Natural killer cell (primary cell): ENCODE data around the gene MAP3K4. TPM values are rescaled to one million over a fixed set of nuclear protein-coding genes. Genes with fewer than 3 reads are reported as not detected.

ENCODE experiments used
- ATAC-seq, 3 donors: fragments of 150-1000 bp in 2 of 3; fragments of 200-7000 bp in 1 of 3; cut with Tn5 transposase; 1 replicate in 1 of 3; 2 replicates in 2 of 3; pipeline ENCODE4 v1.10.0; 2021; ENCODE audit warnings: mild to moderate bottlenecking in 2 of 3, moderate library complexity in 2 of 3
- DNase-seq, 2 donors: peaks; one replicate each; pipeline versions ENCODE4 v3.0.0 to v3.0.0-alpha.2; 2013 to 2021; ENCODE audit warnings: mixed read lengths in 1 of 2
- H3K27ac ChIP-seq: one replicate; pipeline ENCODE4 v1.5.1; 2013; ENCODE audit warnings: mild to moderate bottlenecking, low read length
- H3K27me3 ChIP-seq: one replicate; pipeline ENCODE4 v1.6.1; 2013; ENCODE audit warnings: low read length; ENCODE audit not compliant: control insufficient read depth, insufficient read depth
- H3K36me3 ChIP-seq: one replicate; pipeline ENCODE4 v1.6.1; 2013; ENCODE audit warnings: low read length; ENCODE audit not compliant: control insufficient read depth, insufficient read depth
- H3K4me1 ChIP-seq: one replicate; pipeline ENCODE4 v1.6.1; 2013; ENCODE audit warnings: low read length; ENCODE audit not compliant: control insufficient read depth, insufficient read depth
- H3K4me3 ChIP-seq: one replicate; pipeline ENCODE4 v1.5.1; 2013; ENCODE audit warnings: low read length
- H3K9me3 ChIP-seq: one replicate; pipeline ENCODE4 v1.6.1; 2013; ENCODE audit warnings: low read length; ENCODE audit not compliant: control insufficient read depth, insufficient read depth
- H3K27ac Mint-ChIP-seq, 2 donors: one replicate each; pipeline ENCODE4 v1.8.0; 2022; ENCODE audit warnings: mild to moderate bottlenecking in 2 of 2, mixed read lengths in 2 of 2, moderate library complexity in 1 of 2
- H3K27me3 Mint-ChIP-seq, 2 donors: one replicate each; pipeline ENCODE4 v1.8.0; 2022; ENCODE audit warnings: low read depth in 2 of 2, mixed read lengths in 2 of 2
- H3K36me3 Mint-ChIP-seq: one replicate; pipeline ENCODE4 v1.8.0; 2022; ENCODE audit warnings: mixed read lengths
- H3K4me1 Mint-ChIP-seq, 2 donors: one replicate each; pipeline ENCODE4 v1.8.0; 2022; ENCODE audit warnings: mixed read lengths in 2 of 2
- H3K4me3 Mint-ChIP-seq: one replicate; pipeline ENCODE4 v1.8.0; 2022; ENCODE audit warnings: mild to moderate bottlenecking, moderate library complexity, mixed read lengths
- H3K9me3 Mint-ChIP-seq, 2 donors: one replicate each; pipeline ENCODE4 v1.8.0; 2022; ENCODE audit warnings: mixed read lengths in 2 of 2
- CTCF ChIP-seq: fragments of 200-600 bp; IDR thresholded peaks from one replicate; pipeline ENCODE4 v1.8.0; 2022; ENCODE audit warnings: antibody characterized with exemption
- WGBS: methylation state at CpG from one replicate; pipeline ENCODE4 v1.1.7; 2013; ENCODE audit warnings: missing lambda C conversion rate; ENCODE audit not compliant: insufficient coverage; 5-methylcytosine and 5-hydroxymethylcytosine counted together
- intact Hi-C: fragments of 100-400 bp; cut with micrococcal nuclease; formaldehyde crosslinking; loops from one replicate; pipeline ENCODE4 v1.14.2; 2022
- total RNA-seq, 4 donors: library from RNA; stranded (reverse); fragments of 120-200 nt in 1 of 4; gene quantifications; one replicate each; pipeline versions ENCODE4 v1.2.3 to v1.2.4, GENCODE V29; 2013 to 2022

MAP3K4 gene
- total RNA-seq, 3 donors from 2014 or later (not counting 1 experiment from before 2014, with no cell fraction given): 46.5 to 79.9 (median 67.0) TPM

GRCh38 chr6:161035981-161036263, 44.4 kb downstream of the MAP3K4 start:
- ATAC-seq (no peak), DNase-seq (no peak)
- Histone ChIP-seq H3K27me3 (no peaks in the 10 kb centered on the region), H3K36me3 (peaks cover 32% of the 10 kb centered on the region), H3K27ac (no peak overlapping the region), H3K9me3 (no peaks in the 10 kb centered on the region), H3K4me1 (no peaks in the 10 kb centered on the region), H3K4me3 (no peak overlapping the region)
- Mint-ChIP-seq H3K36me3 (no peaks in the 10 kb centered on the region), H3K27ac (no peak overlapping the region), H3K4me1 (peaks cover 5 to 14% of the 10 kb centered on the region in 2 donors), H3K4me3 (no peak overlapping the region), H3K9me3 (no peaks in the 10 kb centered on the region), H3K27me3 (no peaks in the 10 kb centered on the region)
- TF ChIP-seq CTCF: no peak
- WGBS: 97% methylated on average over 3 of the region's 3 CpGs
- intact Hi-C loops: no loop called here

DNA sequence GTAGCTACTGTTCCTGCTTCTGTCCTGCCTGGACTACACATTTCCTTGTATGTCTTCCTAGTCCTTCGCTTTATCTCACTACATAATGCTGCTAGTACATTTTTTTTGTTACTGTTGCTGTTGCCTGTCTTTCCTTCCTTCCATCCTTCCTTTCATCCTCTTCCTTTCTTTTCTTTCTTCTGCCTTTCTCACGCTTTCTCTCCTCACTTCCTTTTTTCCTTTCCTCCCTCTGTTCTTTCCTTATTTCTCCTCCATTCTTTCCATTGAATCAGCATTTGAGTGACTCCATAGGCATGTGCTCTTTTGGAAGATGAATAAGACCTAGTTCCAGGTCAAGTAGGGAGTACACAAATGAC, 46.3 kb downstream of the MAP3K4 start:
- DNase-seq (no peak), ATAC-seq (no peak)
- Mint-ChIP-seq H3K4me3 (no peak overlapping the region), H3K9me3 (no peaks in the 10 kb centered on the region), H3K27ac (no peak overlapping the region), H3K36me3 (no peaks in the 10 kb centered on the region), H3K4me1 (peaks cover 0 to 6% of the 10 kb centered on the region in 2 donors), H3K27me3 (no peaks in the 10 kb centered on the region)
- no peak for TF ChIP-seq CTCF
- no peak overlapping the region for H3K4me3 ChIP-seq
- no peaks in the 10 kb centered on the region for H3K9me3 ChIP-seq
- H3K4me1 ChIP-seq: no peaks in the 10 kb centered on the region
- 94% methylated on average over 2 of the region's 2 CpGs for WGBS
- H3K27ac ChIP-seq: no peak overlapping the region
- intact Hi-C loops: no loop called here
- H3K27me3 ChIP-seq: no peaks in the 10 kb centered on the region
- H3K36me3 ChIP-seq: peaks cover 32% of the 10 kb centered on the region

- no peaks in the 10 kb centered on the region for H3K9me3 ChIP-seq
- Mint-ChIP-seq H3K4me1 (peaks cover 3 to 6% of the 10 kb centered on the region in 2 donors), H3K36me3 (no peaks in the 10 kb centered on the region), H3K27me3 (no peaks in the 10 kb centered on the region), H3K4me3 (no peak overlapping the region), H3K9me3 (no peaks in the 10 kb centered on the region), H3K27ac (no peak overlapping the region)
- intact Hi-C loops: no loop called here
- no peaks in the 10 kb centered on the region for H3K4me1 ChIP-seq
- no peak for TF ChIP-seq CTCF
- no peak for DNase-seq
- H3K36me3 ChIP-seq: peaks cover 35% of the 10 kb centered on the region
- no peak overlapping the region for H3K4me3 ChIP-seq
- H3K27ac ChIP-seq: no peak overlapping the region
- H3K27me3 ChIP-seq: no peaks in the 10 kb centered on the region
- ATAC-seq: no peak
- WGBS: 92% methylated on average over 3 of the region's 3 CpGs
Measured at GRCh38 chr6:161038229-161039031, 46.9 kb downstream of the MAP3K4 start.

GRCh38 chr6:161041274-161041673, 49.7 kb downstream of the MAP3K4 start:
- H3K36me3 ChIP-seq: peaks cover 20% of the 10 kb centered on the region
- no peaks in the 10 kb centered on the region for H3K36me3 Mint-ChIP-seq

More at GRCh38 chr6:161041274-161041673, 49.7 kb downstream of the MAP3K4 start:
- DNase-seq (no peak), ATAC-seq (no peak)
- Histone ChIP-seq H3K4me3 (no peak overlapping the region), H3K4me1 (no peaks in the 10 kb centered on the region), H3K27ac (no peak overlapping the region), H3K27me3 (no peaks in the 10 kb centered on the region), H3K9me3 (no peaks in the 10 kb centered on the region)
- intact Hi-C loops: no loop called here
- no peak overlapping the region for H3K27ac Mint-ChIP-seq
- no peaks in the 10 kb centered on the region for H3K27me3 Mint-ChIP-seq
- 97% methylated on average over 7 of the region's 7 CpGs for WGBS
- H3K4me3 Mint-ChIP-seq: no peak overlapping the region
- no peak for TF ChIP-seq CTCF
- peaks cover 7 to 10% of the 10 kb centered on the region in 2 donors for H3K4me1 Mint-ChIP-seq
- no peaks in the 10 kb centered on the region for H3K9me3 Mint-ChIP-seq
